Heart right ventricle (tissue), 16 donors: ENCODE results near the gene SWAP70. TPM values are rescaled to one million over a fixed set of nuclear protein-coding genes. Genes with fewer than 3 reads are reported as not detected.

Experiments used
- ATAC-seq, 8 donors: fragments of 200-7000 bp; cut with Tn5 transposase; one replicate each; pipeline ENCODE4 v1.9.1; 2020; ENCODE audit warnings: mild to moderate bottlenecking in 8 of 8, moderate library complexity in 8 of 8, moderate number of reproducible peaks in 1 of 8
- DNase-seq, 2 donors: peaks; one replicate each; pipeline ENCODE4 v3.0.0-alpha.2; 2020
- H3K27ac ChIP-seq, 10 donors: fragments of 200-600 bp; sonication (generic) in 2 of 10; one replicate each; pipeline versions ENCODE4 v1.5.0 to v1.8.0; 2020 to 2022; ENCODE audit warnings: mild to moderate bottlenecking in 3 of 10
- H3K27me3 ChIP-seq, 7 donors: fragments of 200-600 bp; one replicate each; pipeline ENCODE4 v1.8.0; 2021 to 2022; ENCODE audit warnings: mild to moderate bottlenecking in 2 of 7
- H3K36me3 ChIP-seq, 9 donors: fragments of 200-600 bp; sonication (generic) in 1 of 9; one replicate each; pipeline versions ENCODE4 v1.5.0 to v1.8.0; 2020 to 2022; ENCODE audit warnings: mild to moderate bottlenecking in 2 of 9
- H3K4me1 ChIP-seq, 9 donors: fragments of 200-600 bp; sonication (generic) in 1 of 9; one replicate each; pipeline versions ENCODE4 v1.5.0 to v1.8.0; 2020 to 2022; ENCODE audit warnings: mild to moderate bottlenecking in 4 of 9
- H3K4me3 ChIP-seq, 10 donors: fragments of 200-600 bp; sonication (generic) in 2 of 10; one replicate each; pipeline versions ENCODE4 v1.5.0 to v1.8.0; 2020 to 2022; ENCODE audit warnings: mild to moderate bottlenecking in 7 of 10, moderate library complexity in 2 of 10
- H3K9me3 ChIP-seq, 11 donors: fragments of 200-600 bp in 10 of 11; sonication (generic) in 2 of 11; one replicate each; pipeline versions ENCODE4 v1.5.0 to v1.8.0; 2013 to 2022; ENCODE audit warnings: mild to moderate bottlenecking in 2 of 11, control low read depth in 1 of 11, moderate library complexity in 1 of 11
- CTCF ChIP-seq, 9 donors: fragments of 200-600 bp; sonication (generic) in 2 of 9; IDR thresholded peaks; one replicate each; pipeline versions ENCODE4 v1.5.0 to v1.8.0; 2021 to 2022; ENCODE audit warnings: antibody characterized with exemption in 9 of 9, mild to moderate bottlenecking in 5 of 9, moderate library complexity in 1 of 9
- WGBS, 2 donors: extraction: QIAGEN DNeasy Blood & Tissue Kit; methylation state at CpG; one replicate each; pipeline ENCODE4 v1.1.7; 2013; ENCODE audit warnings: inconsistent platforms in 1 of 2; 5-methylcytosine and 5-hydroxymethylcytosine counted together
- intact Hi-C, 10 donors: fragments of 100-400 bp; cut with DNase I; formaldehyde crosslinking; loops; one replicate each; pipeline versions ENCODE4 v1.11.1 to v1.14.2; 2022
- polyA plus RNA-seq, 2 donors: library from polyadenylated mRNA; stranded (reverse); fragments of 200-250 nt; gene quantifications; one replicate each; pipeline ENCODE4 v1.2.3, GENCODE V29; 2013
- total RNA-seq, 10 donors: library from RNA; stranded (reverse); fragmentation: NEBNext Ultra II Directional in 3 of 10; extraction: Animal tissue kit (Norgen Biotek cat#: 25700) in 3 of 10; gene quantifications; one replicate each; pipeline versions ENCODE4 v1.2.1 to v1.2.4, GENCODE V29; 2021 to 2023
- donor health status: Arrhythmogenic right ventricular cardiomyopathy.
- donor health status: ischemic (EF 13 %, LVEDD 7.1; RV severe dilation, severe dysfunction).
- donor health status: healthy with polysubstance abuse.
- donor health status: DM: no; HTN: yes; CAD: no.
- donor health status: DM: no; HTN: no; CAD: no.
- donor health status: ischemic (EF 25% LVEDD 6.9; RV normal size, moderate dysfunction).
- donor health status: ischemic (EF 25% LVEDD 5.7; RV mildly dilated, moderate dysfunction).
- donor health status: healthy.
- donor health status: DM: yes; HTN: yes; CAD: no.
- donor health status: Ischemic cardiomyopathy.
- donor health status: ischemic (EF 35%, LVEDD 5.7; RV mildly dilated, moderate dysfunction).
- donor health status: nonischemic (EF 11% LVEDD 7.7; RV severe dilation, severe dysfunction).
- donor health status: DM: yes; HTN: yes; CAD: no.
- donor health status: PGD.
- donor health status: ischemic (EF 29% LVEDD 5.4; RV normal size, mild dysfunction).
- donor health status: nonischemic (EF 23%, LVEDD 6.1; RV moderate dilation, normal function).

Gene SWAP70
- total and polyA plus RNA-seq, 12 donors: 7.8 to 33.4 (median 19.6) TPM

- Histone ChIP-seq H3K27ac (peak overlapping the region in 7 of 10 donors; percentile 2 to 46 (median 22)), H3K4me3 (no peak overlapping the region), H3K9me3 (no peaks in the 10 kb centered on the region), H3K36me3 (peaks cover 0 to 28% (median 8%) of the 10 kb centered on the region in 9 donors), H3K4me1 (peaks cover 0 to 30% (median 19%) of the 10 kb centered on the region in 9 donors), H3K27me3 (no peaks in the 10 kb centered on the region)
- intact Hi-C loops: no loop called here
- DNase-seq (no peak), ATAC-seq (peak in 7 of 8 donors; percentile 12 to 68 (median 53))
- WGBS, 2 donors: 36 to 45% methylated on average over 6 of the region's 6 CpGs
- TF ChIP-seq CTCF (IDR thresholded peaks at IDR 0.05): no peak
Measured at GRCh38 chr11:9774591-9775397, 110.9 kb downstream of the SWAP70 start.

GRCh38 chr11:9775398-9775779, 111.5 kb downstream of the SWAP70 start:
- no peak for TF ChIP-seq CTCF (IDR thresholded peaks at IDR 0.05)
- WGBS, 2 donors: 21 to 51% methylated on average over 2 of the region's 2 CpGs
- Histone ChIP-seq H3K27me3 (no peaks in the 10 kb centered on the region), H3K27ac (peak overlapping the region in 7 of 10 donors; percentile 2 to 46 (median 22)), H3K4me3 (no peak overlapping the region), H3K9me3 (no peaks in the 10 kb centered on the region), H3K4me1 (peaks cover 0 to 29% (median 19%) of the 10 kb centered on the region in 9 donors), H3K36me3 (peaks cover 0 to 34% (median 14%) of the 10 kb centered on the region in 9 donors)
- ATAC-seq: peak in 2 of 8 donors; percentile 25 to 27
- intact Hi-C loops: no loop called here
- no peak for DNase-seq

- no peak for DNase-seq
- Histone ChIP-seq H3K27me3 (no peaks in the 10 kb centered on the region), H3K27ac (no peak overlapping the region), H3K9me3 (no peaks in the 10 kb centered on the region), H3K36me3 (peaks cover 0 to 42% (median 22%) of the 10 kb centered on the region in 9 donors), H3K4me3 (no peak overlapping the region), H3K4me1 (peaks cover 0 to 21% (median 14%) of the 10 kb centered on the region in 9 donors)
- intact Hi-C loops: no loop called here
- WGBS, 2 donors: 98 to 100% methylated on average over 1 of the region's 1 CpG
- TF ChIP-seq CTCF (IDR thresholded peaks at IDR 0.05): no peak
- ATAC-seq: no peak
Measured at GRCh38 chr11:9776203-9776602, 112.3 kb downstream of the SWAP70 start.

GRCh38 chr11:9777066-9777465, 113.2 kb downstream of the SWAP70 start:
- no peak for TF ChIP-seq CTCF (IDR thresholded peaks at IDR 0.05)
- WGBS, 2 donors: 74 to 76% methylated on average over 2 of the region's 2 CpGs
- Histone ChIP-seq H3K36me3 (peaks cover 0 to 50% (median 28%) of the 10 kb centered on the region in 9 donors), H3K27me3 (no peaks in the 10 kb centered on the region), H3K4me3 (no peak overlapping the region), H3K4me1 (peaks cover 0 to 15% (median 13%) of the 10 kb centered on the region in 9 donors), H3K9me3 (no peaks in the 10 kb centered on the region), H3K27ac (no peak overlapping the region)
- intact Hi-C loops: no loop called here
- DNase-seq (no peak), ATAC-seq (no peak)
